HG02870 (cell line): ENCODE data around the gene GMNC.

Source experiments
- ATAC-seq: cut with Tn5 transposase; IDR thresholded peaks from one replicate; pipeline ENCODE4 v1.9.1; 2021; ENCODE audit warnings: mild to moderate bottlenecking, moderate library complexity; ENCODE audit not compliant: unreplicated experiment

GMNC gene

DNA sequence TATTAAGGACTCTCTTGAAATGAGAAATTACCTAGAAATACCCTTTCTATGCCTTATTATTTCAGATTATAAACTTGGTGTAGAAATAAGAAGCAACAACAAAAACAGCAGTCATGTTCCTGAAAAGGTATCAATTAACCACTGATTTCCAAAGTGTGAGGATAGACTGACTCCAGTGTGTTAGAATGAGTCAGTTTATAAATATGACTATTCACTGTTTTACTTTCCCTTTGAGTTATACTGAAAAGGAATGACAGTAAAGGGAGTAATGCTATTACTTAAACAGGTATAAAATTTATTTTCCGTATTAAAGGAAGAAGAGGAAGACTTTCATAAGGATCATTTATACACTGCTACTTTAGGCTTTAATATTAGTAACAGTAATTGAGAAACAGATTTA, 12.9 kb downstream of the GMNC start:
- ATAC-seq, result no peak

DNA sequence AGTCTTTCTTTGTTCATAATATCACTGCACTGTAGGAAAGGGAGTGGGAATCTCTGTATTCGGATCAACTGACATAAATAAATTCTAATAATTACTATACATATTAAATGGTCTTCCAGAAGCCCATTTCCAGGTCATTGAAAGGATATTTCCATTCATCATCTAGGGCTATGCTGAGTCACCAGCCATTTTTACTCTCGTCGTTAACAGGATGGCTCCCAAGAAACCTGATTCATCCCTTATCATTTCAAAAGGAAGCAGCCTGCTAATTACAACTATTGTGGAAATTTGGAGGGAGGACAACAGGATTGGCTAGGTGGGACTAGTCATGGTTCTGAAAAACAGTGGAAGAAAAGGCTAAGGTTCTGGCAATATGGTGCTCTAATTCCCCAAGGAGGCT, 13.6 kb downstream of the GMNC start:
- no peak for ATAC-seq

GRCh38 chr3:190847436-190847835, 15.1 kb downstream of the GMNC start:
- ATAC-seq, result no peak

DNA sequence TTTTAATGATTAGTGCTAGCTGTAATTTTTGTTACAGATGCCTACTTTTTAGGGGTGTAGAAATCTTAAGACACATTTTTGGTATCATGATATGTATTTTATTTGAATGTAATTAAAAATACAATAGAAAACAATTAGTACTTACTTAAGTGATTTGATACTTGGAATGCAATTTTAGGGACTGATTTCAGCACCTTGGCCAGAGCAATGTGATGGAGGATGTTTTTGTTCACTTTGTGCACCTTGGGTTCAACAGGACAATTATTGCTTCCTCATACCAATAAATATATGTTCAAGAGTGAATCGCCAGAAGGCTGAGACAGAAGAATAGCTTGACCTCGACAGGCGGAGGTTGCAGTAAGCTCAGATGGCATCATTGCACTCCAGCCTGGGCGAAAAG, 22.3 kb downstream of the GMNC start:
- ATAC-seq, result no peak

- no peak for ATAC-seq
Observed at GRCh38 chr3:190831225-190831624, 31.3 kb downstream of the GMNC start.

DNA sequence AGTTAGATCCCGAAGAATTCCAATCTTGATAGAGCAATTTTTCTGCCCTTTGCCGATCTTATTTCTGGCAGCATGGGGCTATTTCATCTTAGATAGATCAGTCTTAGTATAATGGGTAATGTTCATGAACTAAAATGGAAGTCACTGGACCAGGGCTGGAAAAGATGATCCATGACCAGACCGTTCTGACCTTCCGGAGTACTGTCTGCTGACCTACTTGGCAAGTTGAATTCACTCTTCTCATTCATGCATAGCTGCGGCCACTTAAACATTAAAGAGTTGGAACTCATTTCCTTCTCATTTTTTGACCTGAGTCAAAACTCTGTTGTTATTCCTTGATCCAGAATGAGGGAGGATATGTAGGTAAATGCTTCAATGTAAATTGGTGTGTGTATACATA, 32.5 kb downstream of the GMNC start:
- ATAC-seq, result no peak

- no peak for ATAC-seq
Observed at GRCh38 chr3:190826018-190826417, 36.5 kb downstream of the GMNC start.

DNA sequence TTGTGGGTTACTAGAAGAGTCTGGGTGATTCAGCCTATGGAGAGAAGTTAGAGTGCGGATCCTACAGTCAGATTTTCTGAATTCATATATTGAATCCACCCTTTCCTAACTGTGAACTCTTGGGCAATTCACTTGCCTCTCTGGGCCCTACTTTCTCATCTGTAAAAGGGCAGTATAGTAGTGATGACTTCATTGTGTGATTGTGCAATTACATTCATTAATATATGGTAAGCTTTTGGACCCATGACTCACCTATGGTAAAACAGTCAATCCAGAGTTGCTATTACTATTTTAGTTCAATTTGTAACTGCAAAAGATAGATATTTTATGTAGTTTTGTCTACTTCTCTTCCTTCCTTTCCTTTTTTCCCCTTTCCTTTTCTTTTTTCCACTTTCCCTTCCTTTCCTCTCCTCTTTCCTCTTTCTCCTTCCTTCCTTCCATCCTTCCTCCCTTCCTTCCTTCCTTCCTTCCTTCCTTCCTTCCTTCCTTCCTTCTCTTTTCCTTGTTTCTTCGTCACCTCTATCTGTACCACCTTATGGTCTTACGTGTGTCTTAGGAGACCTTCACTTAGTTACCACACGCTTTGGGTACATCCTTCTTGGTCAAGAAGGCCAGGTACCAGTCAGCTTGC, 37.0 kb downstream of the GMNC start:
- no peak for ATAC-seq

DNA sequence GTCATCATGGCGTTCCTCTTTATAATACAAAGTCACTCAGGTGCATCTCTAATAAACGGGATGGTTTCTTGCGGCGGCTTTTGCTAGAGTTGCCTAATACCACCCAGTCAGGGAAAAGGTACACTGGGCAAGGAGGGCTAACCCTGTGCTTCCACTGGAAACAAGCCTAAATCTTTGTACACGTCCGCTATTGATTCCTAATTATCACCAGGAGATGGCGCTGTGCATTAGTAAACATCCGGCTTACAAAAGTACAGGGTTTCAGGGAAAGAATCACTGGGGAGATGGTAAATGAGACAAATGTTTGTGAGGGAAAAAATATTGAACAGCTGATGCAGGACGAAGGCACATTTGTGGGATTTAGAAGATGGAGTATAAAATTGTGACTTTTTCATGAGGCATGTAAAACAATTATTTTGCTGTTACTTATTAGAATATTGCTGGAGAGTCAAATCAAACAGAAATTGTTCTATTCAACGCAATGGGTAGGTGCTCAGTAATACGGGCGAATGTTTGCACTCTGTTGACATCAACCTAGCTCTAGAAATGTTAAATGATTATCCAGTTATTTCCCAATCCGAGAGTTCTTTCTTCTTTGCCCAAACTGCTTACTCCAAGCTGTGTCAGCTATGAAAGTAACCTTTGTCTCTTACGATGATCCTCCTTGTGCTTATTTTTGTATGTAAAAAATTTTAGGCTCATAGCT, 50.6 kb downstream of the GMNC start:
- ATAC-seq, result no peak

DNA sequence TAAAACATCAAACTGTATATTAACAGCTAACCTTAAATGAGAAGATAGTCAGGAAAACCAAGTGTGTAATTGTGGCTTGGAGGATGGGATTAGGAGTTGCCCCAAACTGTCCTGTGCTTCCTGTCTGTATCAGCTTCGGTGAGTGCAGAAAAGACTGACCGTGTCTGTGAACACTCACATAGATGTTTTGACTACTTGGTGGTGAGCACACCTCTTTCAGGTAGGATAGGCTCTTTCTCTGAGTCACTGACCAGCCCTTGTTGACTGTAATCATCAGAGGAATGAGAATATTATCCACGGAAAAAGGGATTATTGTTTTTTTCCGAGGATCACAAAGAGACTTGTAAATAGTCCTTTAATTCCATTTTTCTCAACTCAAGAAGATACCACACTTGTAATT, 51.5 kb downstream of the GMNC start:
- ATAC-seq, result no peak

DNA sequence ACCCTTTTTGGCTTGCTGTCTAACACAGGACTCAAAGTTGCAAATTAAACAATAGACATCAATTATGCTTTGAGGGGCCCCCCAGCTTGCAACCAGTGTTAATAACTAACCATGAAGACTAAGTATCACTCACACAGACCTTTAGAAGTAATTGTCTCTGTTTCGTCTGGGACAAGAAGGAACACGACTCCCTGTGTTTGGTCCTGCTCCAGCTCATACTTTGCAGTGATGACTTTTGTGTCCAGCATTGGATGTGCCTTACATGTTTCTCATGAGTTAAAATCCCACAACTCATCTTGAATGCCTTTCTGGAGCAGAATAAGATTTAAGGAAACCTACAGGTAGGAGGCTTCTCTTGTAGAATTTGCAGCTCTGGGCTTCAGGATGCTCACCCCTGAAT, 53.1 kb downstream of the GMNC start:
- no peak for ATAC-seq

- ATAC-seq, result no peak
Observed at GRCh38 chr3:190807719-190808375, 54.6 kb downstream of the GMNC start.
